ENCODE data around the gene AHDC1.

DNA sequence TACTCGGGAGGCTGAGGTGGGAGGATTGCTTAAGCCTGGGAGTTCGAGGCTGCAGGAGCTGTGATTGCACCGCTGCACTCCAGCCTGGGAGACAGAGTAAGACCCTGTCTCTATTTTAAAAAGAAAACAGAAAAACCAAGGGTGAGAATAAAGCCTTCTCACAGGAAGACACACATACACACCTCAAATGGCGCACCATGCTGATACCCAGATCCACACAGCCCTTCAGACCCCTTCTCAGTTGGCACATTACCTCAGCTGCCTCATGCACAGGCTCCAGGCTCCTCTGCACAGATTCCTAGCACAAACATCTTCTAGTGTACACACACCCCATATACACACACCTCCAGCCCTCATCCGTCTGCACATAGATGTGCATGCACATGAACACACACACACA, 23.1 kb upstream of the AHDC1 start:
- TF ChIP-seq, protein P1, sequence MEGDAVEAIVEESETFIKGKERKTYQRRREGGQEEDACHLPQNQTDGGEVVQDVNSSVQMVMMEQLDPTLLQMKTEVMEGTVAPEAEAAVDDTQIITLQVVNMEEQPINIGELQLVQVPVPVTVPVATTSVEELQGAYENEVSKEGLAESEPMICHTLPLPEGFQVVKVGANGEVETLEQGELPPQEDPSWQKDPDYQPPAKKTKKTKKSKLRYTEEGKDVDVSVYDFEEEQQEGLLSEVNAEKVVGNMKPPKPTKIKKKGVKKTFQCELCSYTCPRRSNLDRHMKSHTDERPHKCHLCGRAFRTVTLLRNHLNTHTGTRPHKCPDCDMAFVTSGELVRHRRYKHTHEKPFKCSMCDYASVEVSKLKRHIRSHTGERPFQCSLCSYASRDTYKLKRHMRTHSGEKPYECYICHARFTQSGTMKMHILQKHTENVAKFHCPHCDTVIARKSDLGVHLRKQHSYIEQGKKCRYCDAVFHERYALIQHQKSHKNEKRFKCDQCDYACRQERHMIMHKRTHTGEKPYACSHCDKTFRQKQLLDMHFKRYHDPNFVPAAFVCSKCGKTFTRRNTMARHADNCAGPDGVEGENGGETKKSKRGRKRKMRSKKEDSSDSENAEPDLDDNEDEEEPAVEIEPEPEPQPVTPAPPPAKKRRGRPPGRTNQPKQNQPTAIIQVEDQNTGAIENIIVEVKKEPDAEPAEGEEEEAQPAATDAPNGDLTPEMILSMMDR (IDR thresholded peaks at IDR 0.05): no peak
- TF ChIP-seq POLR2AphosphoS5 (IDR thresholded peaks at IDR 0.05): no peak
- TF ChIP-seq POLR2A (IDR thresholded peaks at IDR 0.05; ENCODE audit: low read depth): no peak
- no peak for TF ChIP-seq EP300 (IDR thresholded peaks at IDR 0.05)

Data from esophagus muscularis mucosa (tissue), 4 donors.